Type B pancreatic cell (in vitro differentiated cells): ENCODE data around the gene SP6. TPM values are rescaled to one million over a fixed set of nuclear protein-coding genes. Genes with fewer than 3 reads are reported as not detected.

Experiments
- DNase-seq: peaks from one replicate; pipeline ENCODE4 v3.0.0; 2021; ENCODE audit warnings: mixed read lengths; ENCODE audit not compliant: unreplicated experiment; ENCODE audit errors: extremely low spot score
- H3K27ac Mint-ChIP-seq: 2 replicates; pipeline ENCODE4 v1.8.0; 2021; ENCODE audit warnings: mild to moderate bottlenecking, mixed read lengths
- H3K27me3 Mint-ChIP-seq: 2 replicates; pipeline ENCODE4 v1.8.0; 2021; ENCODE audit warnings: mixed read lengths
- H3K36me3 Mint-ChIP-seq: 2 replicates; pipeline ENCODE4 v1.8.0; 2021; ENCODE audit warnings: mixed read lengths
- H3K4me1 Mint-ChIP-seq: one replicate; pipeline ENCODE4 v1.8.0; 2021; ENCODE audit warnings: mixed read lengths; ENCODE audit not compliant: unreplicated experiment
- H3K4me3 Mint-ChIP-seq: 2 replicates; pipeline ENCODE4 v1.8.0; 2021; ENCODE audit warnings: mild to moderate bottlenecking, mixed read lengths
- H3K9me3 Mint-ChIP-seq: 2 replicates; pipeline ENCODE4 v1.8.0; 2021; ENCODE audit warnings: mixed read lengths
- CTCF ChIP-seq: fragments of 200-600 bp; sonication (generic); conservative IDR thresholded peaks from 2 replicates; pipeline ENCODE4 v1.5.0; 2021; ENCODE audit warnings: antibody characterized with exemption, mild to moderate bottlenecking
- total RNA-seq: library from RNA; stranded (reverse); gene quantifications from 2 replicates; pipeline ENCODE4 v1.2.1, GENCODE V29; 2021; ENCODE audit warnings: low replicate concordance

The SP6 gene
- total RNA-seq, 1 donor from 2014 or later: 19.3 TPM

- Mint-ChIP-seq H3K27ac (no peak overlapping the region), H3K36me3 (no peaks in the 10 kb centered on the region), H3K9me3 (no peaks in the 10 kb centered on the region), H3K4me3 (peak overlapping the region; percentile 57), H3K4me1 (peaks cover 16% of the 10 kb centered on the region), H3K27me3 (peaks cover 4% of the 10 kb centered on the region)
- TF ChIP-seq CTCF: no peak
- DNase-seq: no peak
Measured at GRCh38 chr17:47838636-47839035, 12.3 kb downstream of the SP6 start.

- no peak for TF ChIP-seq CTCF
- Mint-ChIP-seq H3K4me3 (no peak overlapping the region), H3K27ac (peak overlapping the region; percentile 51), H3K4me1 (peaks cover 9% of the 10 kb centered on the region), H3K27me3 (no peaks in the 10 kb centered on the region), H3K9me3 (no peaks in the 10 kb centered on the region), H3K36me3 (no peaks in the 10 kb centered on the region)
- no peak for DNase-seq
Measured at GRCh38 chr17:47837401-47838039, 13.4 kb downstream of the SP6 start.

- H3K27ac Mint-ChIP-seq: no peak overlapping the region
- H3K9me3 Mint-ChIP-seq: no peaks in the 10 kb centered on the region
- DNase-seq: no peak
- no peaks in the 10 kb centered on the region for H3K36me3 Mint-ChIP-seq
- no peak for TF ChIP-seq CTCF
- H3K27me3 Mint-ChIP-seq: no peaks in the 10 kb centered on the region
- no peak overlapping the region for H3K4me3 Mint-ChIP-seq
- H3K4me1 Mint-ChIP-seq: peaks cover 16% of the 10 kb centered on the region
Measured at GRCh38 chr17:47836601-47837000, 14.4 kb downstream of the SP6 start.

- H3K36me3 Mint-ChIP-seq: no peaks in the 10 kb centered on the region
- no peak overlapping the region for H3K4me3 Mint-ChIP-seq
- H3K27me3 Mint-ChIP-seq: no peaks in the 10 kb centered on the region
- TF ChIP-seq CTCF: no peak
- no peaks in the 10 kb centered on the region for H3K9me3 Mint-ChIP-seq
- peaks cover 14% of the 10 kb centered on the region for H3K4me1 Mint-ChIP-seq
- DNase-seq: no peak
- H3K27ac Mint-ChIP-seq: peak overlapping the region; percentile 12
Measured at GRCh38 chr17:47834756-47835155, 16.2 kb downstream of the SP6 start.

GRCh38 chr17:47831934-47832327 is 19.0 kb downstream of the SP6 start:
- peak overlapping the region; percentile 90 for H3K4me3 Mint-ChIP-seq
- no peak for DNase-seq
- no peak for TF ChIP-seq CTCF
- peaks cover 14% of the 10 kb centered on the region for H3K4me1 Mint-ChIP-seq
- peak overlapping the region; percentile 83 for H3K27ac Mint-ChIP-seq
- no peaks in the 10 kb centered on the region for H3K36me3 Mint-ChIP-seq
- H3K9me3 Mint-ChIP-seq: no peaks in the 10 kb centered on the region
- no peaks in the 10 kb centered on the region for H3K27me3 Mint-ChIP-seq
